ENCODE measurements around the gene SP6. TPM values are rescaled to one million over a fixed set of nuclear protein-coding genes. Genes with fewer than 3 reads are reported as not detected.

Gene SP6
- total and polyA plus RNA-seq, 2 of the 8 experiments (the other 6 are each of a cell fraction or from before 2014, with no cell fraction given) = 1.2 to 1.5 TPM

- Histone ChIP-seq H3K14ac (ENCODE audit: insufficient read length) (no peak overlapping the region), H3K56ac (replicated peaks; ENCODE audit: insufficient read length, low read depth, low read length) (no peak overlapping the region), H4K8ac (ENCODE audit: extremely low read depth, insufficient read depth, low read length) (no peak overlapping the region; the same call in 1 of the 2 replicates), H3K4me3 (ENCODE audit: extremely low read depth in 1 of 4, insufficient read depth in 2 of 4, low read depth in 3 of 4, low read length in 4 of 4) (no peak overlapping the region), H2AFZ (ENCODE audit: low read length) (no peak overlapping the region), H3K18ac (ENCODE audit: extremely low read depth, low read length) (no peak overlapping the region), H4K91ac (replicated peaks; ENCODE audit: insufficient read length, low read length) (no peak overlapping the region), H2BK12ac (ENCODE audit: low read depth, low read length) (no peak overlapping the region), H3K9me3 (ENCODE audit: insufficient read depth in 2 of 2, low read depth in 1 of 2, low read length in 1 of 2) (no peaks in the 10 kb centered on the region), H3K36me3 (ENCODE audit: control insufficient read depth in 2 of 4, insufficient read depth in 4 of 4, low read length in 3 of 4) (no peaks in the 10 kb centered on the region), H3K4me1 (replicated peaks in 1 of 4; ENCODE audit: control insufficient read depth in 3 of 4, insufficient read depth in 4 of 4, low read length in 3 of 4) (peaks cover 16 to 29% (median 18%) of the 10 kb centered on the region in 4 experiments), H3K9ac (replicated peaks in 1 of 4; ENCODE audit: extremely low read depth in 1 of 4, low read depth in 3 of 4, low read length in 3 of 4) (no peak overlapping the region), H2BK15ac (ENCODE audit: low read length) (peak overlapping the region; percentile 67; the same call in 1 of the 2 replicates), H3K23me2 (ENCODE audit: low read depth, low read length) (peaks cover 4% of the 10 kb centered on the region; the same call in 1 of the 2 replicates), H4K5ac (ENCODE audit: insufficient read length, low read depth, low read length) (no peak overlapping the region), H4K20me1 (replicated peaks in 1 of 2; ENCODE audit: control insufficient read depth in 1 of 2, insufficient read depth in 2 of 2, low read length in 2 of 2) (no peaks in the 10 kb centered on the region), H3K23ac (ENCODE audit: insufficient read length) (no peak overlapping the region), H3K79me1 (ENCODE audit: low read depth, low read length) (no peaks in the 10 kb centered on the region), H3K27me3 (replicated peaks in 1 of 4; ENCODE audit: control insufficient read depth in 3 of 4, extremely low read depth in 1 of 4, insufficient read depth in 3 of 4, low read length in 3 of 4) (peaks cover 3 to 21% (median 16%) of the 10 kb centered on the region in 4 experiments; a peak in 5 of 7 replicates), H3K4me2 (ENCODE audit: insufficient read depth in 1 of 2, low read depth in 2 of 2, low read length in 2 of 2) (no peak overlapping the region; a peak in 1 of 4 replicates), H3K4ac (replicated peaks; ENCODE audit: insufficient read length, low read depth, low read length) (no peak overlapping the region), H2BK5ac (ENCODE audit: low read depth, low read length) (no peak overlapping the region), H2AK5ac (ENCODE audit: low read depth, low read length) (no peak overlapping the region), H2BK120ac (replicated peaks; ENCODE audit: low read depth, low read length) (no peak overlapping the region), H3K27ac (ENCODE audit: low read depth, low read length) (no peak overlapping the region), H3K79me2 (ENCODE audit: control insufficient read depth in 1 of 2, insufficient read depth in 2 of 2, low read length in 2 of 2) (no peaks in the 10 kb centered on the region), H2BK20ac (ENCODE audit: low read length) (no peak overlapping the region)
- ChIA-PET POLR2A (ENCODE audit: partially characterized antibody) (interaction anchor here (0.7 to 1.6 kb wide), 4 partner anchors 13 to 26 kb away, joined by 4 to 5 read pairs (median 4); partner anchors contain the start of genes SP2 and SP6), CTCF (ENCODE audit: partially characterized antibody) (interaction anchor here (1.6 to 10.7 kb wide), 3 partner anchors 15 to 24 kb away, joined by 4 to 257 read pairs (median 26); partner anchors contain the start of genes SCRN2 and SP6)
- DNase-seq (ENCODE audit: low read depth in 1 of 2, low spot score in 2 of 2) = no peak
- 62% methylated on average over 2 of the region's 2 CpGs; no CpG with 5 or more reads in 1 of the 2 experiments for WGBS, 2 experiments (ENCODE audit: extremely low coverage in 1 of 2, insufficient coverage in 1 of 2, insufficient read length in 1 of 2, insufficient replicate concordance in 2 of 2, low coverage in 1 of 2, low lambda C conversion rate in 2 of 2, missing lambda C conversion rate in 1 of 2)
- FAIRE-seq = no peak
- TF ChIP-seq SIN3A (conservative IDR thresholded peaks at IDR 0.05 in 1 of 2, IDR thresholded peaks at IDR 0.05 in 1 of 2; ENCODE audit: low read depth in 1 of 2, low read length in 2 of 2) (no peak), BRCA1 (IDR thresholded peaks at IDR 0.05; ENCODE audit: low read depth, low read length) (no peak)
Measured at GRCh38 chr17:47869114-47869513, 18.2 kb upstream of the SP6 start.

All from H1 (cell line).